MM.1S (cell line): ENCODE results near the gene POLR2A.

Experiments
- DNase-seq: peaks from one replicate; pipeline ENCODE4 v3.0.0-alpha.2; 2015
- H2AFZ ChIP-seq: fragments of 300-600 bp; sonication (generic); 2 replicates; pipeline ENCODE4 v1.6.0; 2016; ENCODE audit warnings: antibody characterized with exemption, low read length
- H3F3A ChIP-seq: fragments of 300-600 bp; sonication (generic); 2 replicates; pipeline ENCODE4 v1.6.1; 2016; ENCODE audit warnings: mild to moderate bottlenecking, antibody characterized with exemption, low read length, moderate library complexity, mixed read lengths; ENCODE audit not compliant: insufficient read depth
- H3K27ac ChIP-seq: fragments of 300-600 bp; sonication (generic); 2 replicates; pipeline ENCODE4 v1.5.1; 2016; ENCODE audit warnings: mild to moderate bottlenecking, low read length
- H3K27me3 ChIP-seq: fragments of 300-600 bp; sonication (generic); replicated peaks from 2 replicates; pipeline ENCODE4 v1.6.0; 2016; ENCODE audit warnings: low read length; ENCODE audit not compliant: insufficient read depth
- H3K36me3 ChIP-seq: fragments of 300-600 bp; sonication (generic); replicated peaks from 2 replicates; pipeline ENCODE4 v1.6.1; 2016; ENCODE audit warnings: mild to moderate bottlenecking, low read length, mixed read lengths; ENCODE audit not compliant: insufficient read depth
- H3K4me1 ChIP-seq: fragments of 300-600 bp; sonication (generic); 2 replicates; pipeline ENCODE4 v1.6.1; 2016; ENCODE audit warnings: low read length, mixed read lengths
- H3K4me2 ChIP-seq: fragments of 300-600 bp; sonication (generic); 2 replicates; pipeline ENCODE4 v1.6.0; 2016; ENCODE audit warnings: low read depth, low read length
- H3K4me3 ChIP-seq: fragments of 300-600 bp; sonication (generic); 2 replicates; pipeline ENCODE4 v1.5.1; 2016; ENCODE audit warnings: low read length, mixed read lengths
- H3K79me2 ChIP-seq: fragments of 300-600 bp; sonication (generic); 2 replicates; pipeline ENCODE4 v1.6.1; 2016; ENCODE audit warnings: mixed run types, low read length, mixed read lengths
- H3K9ac ChIP-seq: fragments of 300-600 bp; sonication (generic); 2 replicates; pipeline ENCODE4 v1.6.1; 2016; ENCODE audit warnings: low read length, mixed read lengths
- H3K9me2 ChIP-seq: fragments of 300-600 bp; sonication (generic); replicated peaks from 2 replicates; pipeline ENCODE4 v1.6.1; 2016; ENCODE audit warnings: mild to moderate bottlenecking, low read length, mixed read lengths; ENCODE audit not compliant: insufficient read depth
- H3K9me3 ChIP-seq: fragments of 300-600 bp; sonication (generic); replicated peaks from 2 replicates; pipeline ENCODE4 v1.6.1; 2016; ENCODE audit warnings: mild to moderate bottlenecking, low read length, mixed read lengths; ENCODE audit not compliant: insufficient read depth
- H4K20me1 ChIP-seq: fragments of 300-600 bp; sonication (generic); 2 replicates; pipeline ENCODE4 v1.6.1; 2016; ENCODE audit warnings: mild to moderate bottlenecking, low read length, moderate library complexity, mixed read lengths; ENCODE audit not compliant: insufficient read depth
- CTCF ChIP-seq: fragments of 300-600 bp; sonication (generic); IDR thresholded peaks from 2 replicates; pipeline ENCODE4 v1.5.1; 2016; ENCODE audit warnings: antibody characterized with exemption, low read length, mixed read lengths
- EZH2 ChIP-seq: fragments of 300-600 bp; sonication (generic); optimal IDR thresholded peaks from 2 replicates; pipeline ENCODE3; 2017; ENCODE audit warnings: low read depth, mild to moderate bottlenecking, antibody characterized with exemption, low read length, mixed read lengths
- EZH2phosphoT487 ChIP-seq: fragments of 300-600 bp; sonication (generic); IDR thresholded peaks from 2 replicates; pipeline ENCODE4 v1.6.1; 2018; ENCODE audit warnings: antibody characterized with exemption, low read length

The POLR2A gene

DNA sequence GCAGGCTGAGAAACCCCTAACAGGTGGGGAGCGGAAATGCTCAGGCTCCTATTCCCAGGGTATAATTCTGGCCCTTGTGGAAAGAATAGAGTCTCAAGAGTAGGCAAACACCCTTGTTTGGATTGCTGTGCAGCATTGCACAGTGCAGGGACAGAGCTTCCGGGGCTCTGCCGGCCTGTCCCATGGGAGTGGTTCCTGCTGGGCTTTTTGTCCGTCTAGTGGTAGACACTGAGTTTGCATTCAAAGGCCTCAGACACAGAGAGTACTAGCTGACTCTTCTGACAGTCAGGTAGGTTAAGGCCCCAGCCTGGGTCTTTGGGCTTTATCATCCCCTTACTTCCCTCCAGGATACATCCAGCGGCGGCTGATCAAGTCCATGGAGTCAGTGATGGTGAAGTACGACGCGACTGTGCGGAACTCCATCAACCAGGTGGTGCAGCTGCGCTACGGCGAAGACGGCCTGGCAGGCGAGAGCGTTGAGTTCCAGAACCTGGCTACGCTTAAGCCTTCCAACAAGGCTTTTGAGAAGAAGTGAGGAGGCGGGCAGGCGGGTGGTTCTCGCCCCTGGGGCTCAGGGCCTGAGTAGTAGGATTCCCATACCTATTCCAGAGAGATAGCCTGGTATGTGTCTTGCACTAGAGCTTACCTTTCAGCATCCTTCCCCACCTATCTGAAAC, 18.1 kb downstream of the POLR2A start:
- no peak overlapping the region for H3K9ac ChIP-seq
- no peak overlapping the region for H2AFZ ChIP-seq
- H4K20me1 ChIP-seq = no peaks in the 10 kb centered on the region
- H3K4me2 ChIP-seq = no peak overlapping the region
- no peaks in the 10 kb centered on the region for H3K9me3 ChIP-seq
- H3K4me1 ChIP-seq = no peaks in the 10 kb centered on the region
- peaks cover 3% of the 10 kb centered on the region; the same call in 1 of the 2 replicates for H3F3A ChIP-seq
- DNase-seq = no peak
- H3K9me2 ChIP-seq = no peaks in the 10 kb centered on the region
- H3K36me3 ChIP-seq = peaks cover 10% of the 10 kb centered on the region
- H3K4me3 ChIP-seq = no peak overlapping the region
- H3K27me3 ChIP-seq = no peaks in the 10 kb centered on the region
- H3K27ac ChIP-seq = no peak overlapping the region
- TF ChIP-seq EZH2 (no peak), EZH2phosphoT487 (no peak), CTCF (no peak)
- H3K79me2 ChIP-seq = peaks cover 12% of the 10 kb centered on the region

GRCh38 chr17:7502987-7503386, 18.8 kb downstream of the POLR2A start:
- H3K27ac ChIP-seq = no peak overlapping the region
- TF ChIP-seq EZH2phosphoT487 = no peak
- peak; percentile 26 for TF ChIP-seq CTCF
- no peak for TF ChIP-seq EZH2
- H3K27me3 ChIP-seq = no peaks in the 10 kb centered on the region
- no peaks in the 10 kb centered on the region for H4K20me1 ChIP-seq
- no peaks in the 10 kb centered on the region for H3K9me2 ChIP-seq
- no peak overlapping the region for H2AFZ ChIP-seq
- DNase-seq = no peak
- H3K4me3 ChIP-seq = no peak overlapping the region
- H3F3A ChIP-seq = peaks cover 3% of the 10 kb centered on the region; the same call in 1 of the 2 replicates
- peaks cover 10% of the 10 kb centered on the region for H3K79me2 ChIP-seq
- H3K9me3 ChIP-seq = no peaks in the 10 kb centered on the region
- no peak overlapping the region for H3K4me2 ChIP-seq
- no peaks in the 10 kb centered on the region for H3K4me1 ChIP-seq
- H3K9ac ChIP-seq = no peak overlapping the region
- peaks cover 11% of the 10 kb centered on the region for H3K36me3 ChIP-seq

GRCh38 chr17:7503521-7503920, 19.4 kb downstream of the POLR2A start:
- no peaks in the 10 kb centered on the region for H3K9me2 ChIP-seq
- H3K36me3 ChIP-seq = peaks cover 13% of the 10 kb centered on the region
- H3K4me2 ChIP-seq = no peak overlapping the region
- H3F3A ChIP-seq = peaks cover 3% of the 10 kb centered on the region; the same call in 1 of the 2 replicates
- no peaks in the 10 kb centered on the region for H3K9me3 ChIP-seq
- no peaks in the 10 kb centered on the region for H3K27me3 ChIP-seq
- DNase-seq = no peak
- no peaks in the 10 kb centered on the region for H3K4me1 ChIP-seq
- H3K79me2 ChIP-seq = peaks cover 7% of the 10 kb centered on the region
- no peak overlapping the region for H3K9ac ChIP-seq
- no peak overlapping the region for H3K27ac ChIP-seq
- TF ChIP-seq EZH2 = no peak
- no peak for TF ChIP-seq CTCF
- TF ChIP-seq EZH2phosphoT487 = no peak
- H3K4me3 ChIP-seq = no peak overlapping the region
- H2AFZ ChIP-seq = no peak overlapping the region
- H4K20me1 ChIP-seq = no peaks in the 10 kb centered on the region
